Stimulated activated CD8-positive, alpha-beta memory T cell treated with anti-CD3 and anti-CD28 coated beads, Interleukin-12 subunit alpha, Interleukin-12 subunit beta, amount 100 ng/mL, for 24 hours (primary cell): ENCODE results near the gene AK5.

Experiments
- DNase-seq: peaks from one replicate; pipeline ENCODE4 v3.0.0-alpha.2; 2020; ENCODE audit errors: extremely low read depth

The AK5 gene

DNA sequence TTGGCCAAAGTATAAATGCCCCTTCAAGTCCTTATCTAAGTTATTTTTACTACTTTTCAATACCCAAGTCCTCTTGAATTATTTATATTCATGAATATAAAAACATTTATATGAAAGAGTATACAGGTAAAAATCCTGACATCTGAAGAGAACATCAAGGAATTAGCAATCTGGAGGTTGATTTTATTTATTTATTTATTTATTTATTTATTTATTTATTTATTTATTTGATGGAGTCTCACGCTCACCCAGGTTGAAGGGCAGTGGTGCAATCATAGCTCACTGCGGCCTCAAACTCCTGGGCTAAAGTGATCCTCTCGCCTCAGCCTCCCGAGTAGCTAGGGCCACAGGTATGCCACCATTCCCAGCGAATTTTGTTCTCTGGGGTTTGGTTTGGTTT is 307.4 kb downstream of the AK5 start:
- DNase-seq, result no peak

DNA sequence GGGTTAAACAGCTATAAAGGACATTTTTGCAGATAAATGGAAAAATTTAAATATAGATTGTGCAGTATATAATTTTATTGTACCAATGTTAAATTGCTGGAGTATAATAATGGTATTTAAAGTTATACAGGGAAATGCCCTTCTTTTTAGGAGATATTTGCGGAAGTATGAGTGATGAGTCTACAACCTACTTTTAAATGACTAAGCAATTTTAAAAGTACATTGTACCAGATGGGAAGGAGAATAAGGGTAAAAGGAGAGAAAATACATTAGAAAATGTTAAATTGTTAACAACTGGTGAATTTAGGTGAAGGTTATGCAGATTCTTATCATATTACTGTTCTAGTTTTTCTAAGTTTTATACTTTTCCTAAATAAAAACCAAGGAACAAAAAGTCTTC is 308.8 kb downstream of the AK5 start:
- DNase-seq, result no peak

DNA sequence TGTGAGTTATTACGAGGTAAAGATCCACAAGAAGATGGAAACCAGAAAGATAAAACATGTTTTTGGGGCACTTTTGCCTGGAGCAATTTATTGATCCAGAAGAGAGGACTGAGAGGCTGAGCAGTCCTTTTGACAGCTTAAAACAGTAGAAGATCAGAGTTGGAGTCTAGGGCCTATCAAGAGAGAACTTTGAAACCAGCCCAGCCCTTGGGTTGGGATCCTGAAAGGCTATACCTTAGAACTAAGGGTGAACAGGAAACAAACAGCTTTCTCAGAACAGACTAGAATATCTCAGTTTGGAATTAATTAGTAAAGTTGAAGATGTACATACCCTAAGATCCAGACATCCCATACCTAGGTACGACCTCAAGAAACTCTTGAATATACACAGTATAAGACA is 311.1 kb downstream of the AK5 start:
- DNase-seq, result no peak

DNA sequence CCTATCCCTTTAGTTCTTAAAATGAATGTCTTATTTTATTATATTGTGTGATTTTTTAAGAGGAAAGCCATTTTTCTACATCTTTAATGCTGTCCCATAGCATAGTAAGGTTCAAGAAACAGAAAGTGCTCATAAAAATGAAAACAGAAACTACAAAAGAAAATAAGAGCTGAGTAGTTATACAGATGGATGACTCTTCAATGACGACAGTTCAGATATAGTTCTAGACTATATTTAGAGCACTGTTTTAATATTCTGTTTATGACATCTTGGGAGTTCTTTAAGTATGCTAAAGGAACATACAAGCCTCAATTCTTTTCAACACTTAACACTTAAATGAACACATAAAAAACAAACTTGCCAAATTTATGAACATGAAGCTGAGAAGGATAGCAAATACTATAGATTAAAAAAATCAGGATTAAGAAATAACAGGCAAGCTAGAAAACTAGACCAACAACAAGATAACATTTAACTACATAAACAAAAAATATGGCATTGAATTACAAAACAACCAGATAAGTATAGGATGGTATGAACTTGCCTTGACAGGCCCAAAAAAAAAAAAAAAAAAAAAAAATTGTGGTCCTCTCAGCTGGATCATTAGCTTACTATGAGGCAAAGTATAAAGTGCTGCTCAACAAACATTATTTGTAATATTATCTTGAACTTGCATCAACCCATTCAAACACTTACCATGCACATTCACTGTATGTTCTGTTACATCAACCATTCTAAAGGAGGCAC is 312.7 kb downstream of the AK5 start:
- DNase-seq, result no peak

- DNase-seq, result no peak
Measured at GRCh38 chr1:77597310-77597709, 315.5 kb downstream of the AK5 start.

GRCh38 chr1:77605246-77606026 is 323.6 kb downstream of the AK5 start:
- DNase-seq, result no peak

DNA sequence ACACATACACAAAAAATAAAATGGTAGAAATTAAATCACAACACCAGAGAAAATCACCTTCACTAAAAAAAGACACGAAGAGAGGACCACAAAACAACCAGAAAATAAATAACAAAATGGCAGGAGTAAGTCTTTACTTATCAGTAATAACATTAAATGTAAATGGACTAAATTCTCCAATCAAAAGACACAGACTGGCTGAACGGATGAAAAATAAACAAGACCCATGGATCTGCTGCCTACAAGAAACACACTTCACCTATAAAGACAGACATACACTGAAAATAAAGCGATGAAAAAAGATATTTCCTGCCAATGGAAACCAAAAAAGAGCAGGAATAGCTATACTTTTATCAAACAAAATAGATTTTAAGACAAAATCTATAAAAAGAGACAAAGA is 327.1 kb downstream of the AK5 start:
- DNase-seq, result no peak
